ENCODE results near the gene RBM22. TPM values are rescaled to one million over a fixed set of nuclear protein-coding genes. Genes with fewer than 3 reads are reported as not detected.

The RBM22 gene
- total and polyA plus RNA-seq, 2 of the 8 experiments (the other 6 are each of a cell fraction or from before 2014, with no cell fraction given): 20.8 to 33.9 TPM

DNA sequence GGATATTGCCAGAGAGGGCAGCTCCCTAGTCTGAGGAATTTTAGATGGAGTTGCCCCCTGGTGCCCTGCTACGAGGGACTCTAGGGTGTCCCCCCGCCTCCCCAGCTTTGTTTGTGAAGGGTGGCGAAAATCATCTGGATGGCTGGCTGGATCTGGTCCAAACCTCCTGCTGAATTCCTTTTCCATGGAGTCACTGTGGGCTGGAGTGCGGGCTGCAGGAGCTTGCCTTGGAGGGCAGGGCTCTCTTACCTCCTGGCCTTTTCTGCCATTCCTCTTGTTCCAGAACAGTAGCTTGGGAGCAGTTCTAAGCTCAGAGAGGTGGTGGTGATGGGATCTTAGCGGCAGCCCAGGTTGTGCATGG lies 58.3 kb downstream of the RBM22 start:
- no peaks in the 10 kb centered on the region for H3K27me3 ChIP-seq (replicated peaks in 1 of 4; ENCODE audit: control insufficient read depth in 3 of 4, extremely low read depth in 1 of 4, insufficient read depth in 3 of 4, low read length in 3 of 4)
- no peaks in the 10 kb centered on the region for H3K23me2 ChIP-seq (ENCODE audit: low read depth, low read length)
- H3K79me1 ChIP-seq (ENCODE audit: low read depth, low read length): no peaks in the 10 kb centered on the region
- H4K91ac ChIP-seq (replicated peaks; ENCODE audit: insufficient read length, low read length): no peak overlapping the region
- no peak for DNase-seq (ENCODE audit: low read depth in 1 of 2, low spot score in 2 of 2)
- no peak overlapping the region for H3K27ac ChIP-seq (ENCODE audit: low read depth, low read length)
- no peak overlapping the region for H2AFZ ChIP-seq (ENCODE audit: low read length)
- H3K4me1 ChIP-seq (replicated peaks in 1 of 4; ENCODE audit: control insufficient read depth in 3 of 4, insufficient read depth in 4 of 4, low read length in 3 of 4): peaks cover 0 to 20% (median 12%) of the 10 kb centered on the region in 4 experiments; a peak in 6 of 7 replicates
- H3K23ac ChIP-seq (ENCODE audit: insufficient read length): no peak overlapping the region
- H2AK5ac ChIP-seq (ENCODE audit: low read depth, low read length): no peak overlapping the region
- no peak overlapping the region for H2BK20ac ChIP-seq (ENCODE audit: low read length)
- H3K56ac ChIP-seq (replicated peaks; ENCODE audit: insufficient read length, low read depth, low read length): no peak overlapping the region
- H4K8ac ChIP-seq (ENCODE audit: extremely low read depth, insufficient read depth, low read length): no peak overlapping the region; the same call in 1 of the 2 replicates
- 0 out of 2 replicates have a peak overlapping the region, but pooled peaks have one; percentile 55 for H2BK12ac ChIP-seq (ENCODE audit: low read depth, low read length)
- H3K14ac ChIP-seq (ENCODE audit: insufficient read length): no peak overlapping the region
- no peaks in the 10 kb centered on the region for H4K20me1 ChIP-seq (replicated peaks in 1 of 2; ENCODE audit: control insufficient read depth in 1 of 2, insufficient read depth in 2 of 2, low read length in 2 of 2)
- H3K18ac ChIP-seq (ENCODE audit: extremely low read depth, low read length): no peak overlapping the region; the same call in 1 of the 2 replicates
- H3K4ac ChIP-seq (replicated peaks; ENCODE audit: insufficient read length, low read depth, low read length): no peak overlapping the region
- no peak overlapping the region for H2BK15ac ChIP-seq (ENCODE audit: low read length)
- no peaks in the 10 kb centered on the region for H3K9me3 ChIP-seq (ENCODE audit: insufficient read depth in 2 of 2, low read depth in 1 of 2, low read length in 1 of 2)
- no peak for FAIRE-seq
- no peak overlapping the region for H2BK5ac ChIP-seq (ENCODE audit: low read depth, low read length)
- H3K79me2 ChIP-seq (ENCODE audit: control insufficient read depth in 1 of 2, insufficient read depth in 2 of 2, low read length in 2 of 2): no peaks in the 10 kb centered on the region
- H3K4me2 ChIP-seq (ENCODE audit: insufficient read depth in 1 of 2, low read depth in 2 of 2, low read length in 2 of 2): no peak overlapping the region
- no peak overlapping the region for H3K9ac ChIP-seq (replicated peaks in 1 of 4; ENCODE audit: extremely low read depth in 1 of 4, low read depth in 3 of 4, low read length in 3 of 4)
- POLR2A ChIA-PET (ENCODE audit: partially characterized antibody): interaction anchor here (0.5 to 2.6 kb wide), 6 partner anchors 11 to 193 kb away, joined by 3 to 7 read pairs (median 4); partner anchors contain the start of gene RPS14
- H3K4me3 ChIP-seq (ENCODE audit: extremely low read depth in 1 of 4, insufficient read depth in 2 of 4, low read depth in 3 of 4, low read length in 4 of 4): no peak overlapping the region
- WGBS, 2 experiments (ENCODE audit: extremely low coverage in 1 of 2, insufficient coverage in 1 of 2, insufficient read length in 1 of 2, insufficient replicate concordance in 2 of 2, low coverage in 1 of 2, low lambda C conversion rate in 2 of 2, missing lambda C conversion rate in 1 of 2): 83% methylated on average over 5 of the region's 5 CpGs; no CpG with 5 or more reads in 1 of the 2 experiments
- TF ChIP-seq EP300 (IDR thresholded peaks at IDR 0.05; ENCODE audit: borderline replicate concordance in 1 of 2, low read depth in 2 of 2, low read length in 2 of 2) (no peak), HDAC6 (IDR thresholded peaks at IDR 0.05; ENCODE audit: low read depth, low read length) (no peak), KDM4A (IDR thresholded peaks at IDR 0.05; ENCODE audit: low read depth, low read length, severe bottlenecking) (no peak), TEAD4 (IDR thresholded peaks at IDR 0.05; ENCODE audit: low read depth, low read length) (no peak), RBBP5 (IDR thresholded peaks at IDR 0.05; ENCODE audit: borderline replicate concordance, low read depth, low read length) (no peak), BRCA1 (IDR thresholded peaks at IDR 0.05; ENCODE audit: low read depth, low read length) (no peak), TAF7 (optimal IDR thresholded peaks at IDR 0.05; ENCODE audit: borderline replicate concordance, low read depth, low read length) (no peak), NRF1 (IDR thresholded peaks at IDR 0.05; ENCODE audit: low read depth, low read length) (no peak)
- no peak overlapping the region for H4K5ac ChIP-seq (ENCODE audit: insufficient read length, low read depth, low read length)
- CTCF ChIA-PET (ENCODE audit: partially characterized antibody): interaction anchor here (0.5 to 18.4 kb wide), 15 partner anchors 9 to 245 kb away, joined by 3 to 247 read pairs (median 3); partner anchors contain the start of gene MYOZ3
- H2BK120ac ChIP-seq (replicated peaks; ENCODE audit: low read depth, low read length): no peak overlapping the region
- no peaks in the 10 kb centered on the region for H3K36me3 ChIP-seq (ENCODE audit: control insufficient read depth in 2 of 4, insufficient read depth in 4 of 4, low read length in 3 of 4)

All from H1 (cell line).